K562 (cell line): ENCODE measurements around the gene ZC3H12C. TPM values are rescaled to one million over a fixed set of nuclear protein-coding genes. Genes with fewer than 3 reads are reported as not detected.

Experiments used
- ATAC-seq: fragments of 200-7000 bp; cut with Tn5 transposase; 3 replicates; pipeline ENCODE4 v1.9.1; 2020; ENCODE audit warnings: moderate library complexity
- BruUV-seq: library from RNA; stranded (reverse); fragments of 400-500 nt; replicated peaks from 2 replicates; lab custom pipeline; 2021; lab: Mats Ljungman, UMichigan
- CTCF ChIA-PET: fragments of 300-600 bp; formaldehyde crosslinking; extraction: SDS; loops from one replicate; lab custom pipeline; 2021; ENCODE audit warnings: low intra/inter-chr PET ratio; lab: Yijun Ruan, JAX
- POLR2A ChIA-PET: fragments of 300-600, 350-650 bp; sonication (Branson Sonifier 250); formaldehyde crosslinking; extraction: SDS; loops from one replicate; lab custom pipeline; 2021; ENCODE audit warnings: antibody characterized with exemption, inconsistent platforms; lab: Yijun Ruan, JAX
- DNase-seq, 4 experiments: peaks; one replicate each; pipeline versions ENCODE4 v3.0.0 to v3.0.0-alpha.2; 2011 to 2018; ENCODE audit warnings: low spot score in 3 of 4, mixed read lengths in 3 of 4; ENCODE audit errors: extremely low read depth in 1 of 4
- FAIRE-seq: peaks from 2 replicates; lab custom pipeline; 2011; peaks lifted over from hg19 to GRCh38; lab: Jason Lieb, UNC
- H2AFZ ChIP-seq: 2 replicates; pipeline ENCODE4 v1.6.0; 2011; ENCODE audit warnings: low read depth, low read length, control low read depth, inconsistent platforms
- H3K27ac ChIP-seq: fragments of 200-600 bp; 3 replicates; pipeline ENCODE4 v1.8.0; 2011; ENCODE audit warnings: low read depth, mild to moderate bottlenecking, control low read depth, inconsistent platforms, low read length, moderate library complexity, mixed read lengths; ENCODE audit errors: extremely low read depth
- H3K27me3 ChIP-seq, 2 experiments: fragments of 300-600 bp in 1 of 2; 2 replicates in 1 of 2; 3 replicates in 1 of 2; pipeline versions ENCODE4 v1.6.0 to v1.8.0; 2011; ENCODE audit warnings: inconsistent platforms in 2 of 2, low read length in 2 of 2, mild to moderate bottlenecking in 1 of 2, mixed read lengths in 1 of 2, moderate library complexity in 1 of 2; ENCODE audit not compliant: control insufficient read depth in 2 of 2, insufficient read depth in 2 of 2
- H3K36me3 ChIP-seq: fragments of 300-600 bp; 3 replicates; pipeline ENCODE4 v1.8.0; 2011; ENCODE audit warnings: mild to moderate bottlenecking, low read length, inconsistent platforms; ENCODE audit not compliant: control insufficient read depth, insufficient read depth
- H3K4me1 ChIP-seq, 2 experiments: fragments of 200-600 bp in 1 of 2; replicated peaks in 1 of 2; 2 replicates in 1 of 2; 3 replicates in 1 of 2; pipeline versions ENCODE4 v1.5.1 to v1.8.0; 2011; ENCODE audit warnings: inconsistent platforms in 2 of 2, low read length in 2 of 2, mild to moderate bottlenecking in 1 of 2, mixed read lengths in 1 of 2, moderate library complexity in 1 of 2; ENCODE audit not compliant: control insufficient read depth in 2 of 2, insufficient read depth in 2 of 2
- H3K4me2 ChIP-seq: 2 replicates; pipeline ENCODE4 v1.6.1; 2011; ENCODE audit warnings: low read length, control low read depth, inconsistent platforms, mixed read lengths; ENCODE audit not compliant: insufficient read depth
- H3K4me3 ChIP-seq: fragments of 200-600 bp; sonication (generic), shearing (Covaris generic); 2 replicates; pipeline ENCODE4 v1.5.1; 2016; ENCODE audit warnings: control low read depth, inconsistent platforms
- H3K79me2 ChIP-seq: fragments of 200-600 bp; 3 replicates; pipeline ENCODE4 v1.8.0; 2011; ENCODE audit warnings: low read length, inconsistent platforms; ENCODE audit not compliant: control insufficient read depth, insufficient read depth
- H3K9ac ChIP-seq, 2 experiments: 2 replicates each; pipeline versions ENCODE4 v1.6.0 to v1.6.1; 2011; ENCODE audit warnings: low read depth in 2 of 2, low read length in 2 of 2, control low read depth in 1 of 2, inconsistent platforms in 1 of 2, mild to moderate bottlenecking in 1 of 2, mixed read lengths in 1 of 2; ENCODE audit not compliant: insufficient read depth in 1 of 2
- H3K9me1 ChIP-seq: one replicate; pipeline ENCODE4 v1.6.0; 2011; ENCODE audit warnings: inconsistent platforms, mild to moderate bottlenecking, low read length, moderate library complexity; ENCODE audit not compliant: control insufficient read depth, insufficient read depth
- H3K9me3 ChIP-seq: replicated peaks from 2 replicates; pipeline ENCODE4 v1.5.1; 2011; ENCODE audit warnings: low read depth, low read length, inconsistent platforms; ENCODE audit not compliant: control insufficient read depth, insufficient read depth
- H4K20me1 ChIP-seq: replicated peaks from 2 replicates; pipeline ENCODE4 v1.6.1; 2011; ENCODE audit warnings: low read length, inconsistent platforms, mixed read lengths; ENCODE audit not compliant: control insufficient read depth, insufficient read depth
- CREBBP ChIP-seq: IDR thresholded peaks from one replicate; pipeline ENCODE4 v1.6.1; 2012; ENCODE audit warnings: low read depth, mild to moderate bottlenecking, control low read depth, inconsistent platforms, low read length
- CTBP1 ChIP-seq: fragments of 450-650 bp; IDR thresholded peaks from 2 replicates; pipeline ENCODE4 v1.6.1; 2016; ENCODE audit warnings: borderline replicate concordance
- EWSR1 ChIP-seq: fragments of 450-650 bp; IDR thresholded peaks from 2 replicates; pipeline ENCODE4 v1.6.1; 2018; ENCODE audit warnings: borderline replicate concordance, mild to moderate bottlenecking, low read depth, moderate library complexity; ENCODE audit not compliant: partially characterized antibody
- HDGF ChIP-seq: fragments of 450-650 bp; IDR thresholded peaks from 2 replicates; pipeline ENCODE4 v1.6.1; 2016
- HMG20B ChIP-seq: fragments of 250-450 bp; sonication (Bioruptor Pico); IDR thresholded peaks from 2 replicates; pipeline ENCODE4 v1.5.0; 2021; ENCODE audit warnings: mild to moderate bottlenecking
- RNF2 ChIP-seq: sonication (generic); IDR thresholded peaks from 2 replicates; pipeline ENCODE4 v1.6.1; 2016
- RUNX1 ChIP-seq: sonication (generic); IDR thresholded peaks from 2 replicates; pipeline ENCODE4 v1.6.1; 2016; ENCODE audit warnings: antibody characterized with exemption, low read depth
- SIN3A ChIP-seq, 2 experiments: fragments of 150-350 bp in 1 of 2; IDR thresholded peaks; 2 replicates each; pipeline ENCODE4 v1.6.1; 2011 to 2016; ENCODE audit warnings: borderline replicate concordance in 2 of 2, low read depth in 2 of 2, low read length in 2 of 2, mild to moderate bottlenecking in 2 of 2, moderate library complexity in 2 of 2; ENCODE audit not compliant: control insufficient read depth in 1 of 2
- TEAD4 ChIP-seq, 2 experiments: sonication (generic) in 1 of 2; formaldehyde crosslinking in 1 of 2; IDR thresholded peaks; 2 replicates each; pipeline versions ENCODE4 v1.6.1 to v1.8.0; 2012 to 2022; ENCODE audit warnings: borderline replicate concordance in 1 of 2, inconsistent platforms in 1 of 2, low read length in 1 of 2, mild to moderate bottlenecking in 1 of 2, missing genetic modification reagents in 1 of 2
- ZFP36 ChIP-seq: fragments of 150-350 bp; IDR thresholded peaks from 2 replicates; pipeline ENCODE4 v1.6.1; 2018; ENCODE audit warnings: low read length, low read depth; ENCODE audit not compliant: partially characterized antibody
- WGBS: fragments of 100-300 bp; shearing (Covaris generic); methylation state at CpG from one replicate; pipeline ENCODE4 v1.1.6; 2016; ENCODE audit warnings: low coverage, mixed read lengths; ENCODE audit not compliant: insufficient coverage; ENCODE audit errors: missing lambda C conversion rate; 5-methylcytosine and 5-hydroxymethylcytosine counted together
- in situ Hi-C: fragments of 300-500 bp; cut with MboI; formaldehyde crosslinking; loops from 4 replicates; pipeline ENCODE4 v1.15.0; 2018; ENCODE audit warnings: inconsistent platforms, mixed read lengths
- intact Hi-C: fragments of 100-400 bp; cut with micrococcal nuclease; formaldehyde crosslinking; loops from 2 replicates; pipeline ENCODE4 v1.14.2; 2022
- polyA plus RNA-seq, 8 experiments: library from polyadenylated mRNA; depleted of rRNA in 4 of 8; stranded (reverse) in 5 of 8; unstranded in 3 of 8; fragments of >200 nt; fragmentation: Nextera tagmentation in 2 of 8; fragmentation: Illumina TruSeq in 1 of 8; extraction: Ambion mirVana in 2 of 8; extraction: Trizol in 1 of 8; gene quantifications; 2 replicates each; pipeline versions ENCODE4 v1.2.1 to v1.2.3, GENCODE V29; 2011 to 2014; ENCODE audit warnings: inconsistent platforms in 1 of 8, missing spikeins in 1 of 8
- total RNA-seq, 7 experiments: library from RNA; depleted of rRNA in 6 of 7; stranded (reverse); fragments of >200 nt in 6 of 7; fragmentation: Illumina TruSeq in 2 of 7; extraction: Trizol in 2 of 7; gene quantifications; 2 replicates each; pipeline versions ENCODE4 v1.2.1 to v1.2.3, GENCODE V29; 2011 to 2021; ENCODE audit warnings: low replicate concordance in 1 of 7
- TF ChIP-seq, protein P1 (sequence below): fragments of 250-450 bp; sonication (Bioruptor Pico); IDR thresholded peaks from 2 replicates; pipeline ENCODE4 v1.8.0; 2022; ENCODE audit warnings: moderate library complexity, mild to moderate bottlenecking, inconsistent platforms
- TF ChIP-seq, protein P2 (sequence below): fragments of 200-800 bp; sonication (Bioruptor generic); IDR thresholded peaks from 2 replicates; pipeline ENCODE4 v1.6.1; 2017; ENCODE audit warnings: missing genetic modification characterization, missing compliant biosample characterization

ZC3H12C gene
- total and polyA plus RNA-seq, 9 of the 15 experiments (the other 6 are each of a cell fraction or from before 2014, with no cell fraction given): 0.56 to 5.9 (median 3.3) TPM

GRCh38 chr11:110090466-110091026, 2.6 kb upstream of the ZC3H12C start:
- TF ChIP-seq SIN3A (IDR thresholded peaks at IDR 0.05; ENCODE audit: borderline replicate concordance in 2 of 2, control insufficient read depth in 1 of 2, low read depth in 2 of 2, low read length in 2 of 2) (no peak), HDGF (no peak), HMG20B (CRISPR knock-in tag) (no peak), ZFP36 (no peak), RUNX1 (no peak), CREBBP (no peak), CTBP1 (no peak), RNF2 (no peak), TEAD4 (IDR thresholded peaks at IDR 0.05; ENCODE audit: low read length) (no peak), TEAD4 (CRISPR knock-in tag; IDR thresholded peaks at IDR 0.05; ENCODE audit: borderline replicate concordance) (no peak), EWSR1 (no peak)
- TF ChIP-seq, protein P1, sequence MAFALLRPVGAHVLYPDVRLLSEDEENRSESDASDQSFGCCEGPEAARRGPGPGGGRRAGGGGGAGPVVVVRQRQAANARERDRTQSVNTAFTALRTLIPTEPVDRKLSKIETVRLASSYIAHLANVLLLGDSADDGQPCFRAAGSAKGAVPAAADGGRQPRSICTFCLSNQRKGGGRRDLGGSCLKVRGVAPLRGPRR: no peak
- TF ChIP-seq, protein P2, sequence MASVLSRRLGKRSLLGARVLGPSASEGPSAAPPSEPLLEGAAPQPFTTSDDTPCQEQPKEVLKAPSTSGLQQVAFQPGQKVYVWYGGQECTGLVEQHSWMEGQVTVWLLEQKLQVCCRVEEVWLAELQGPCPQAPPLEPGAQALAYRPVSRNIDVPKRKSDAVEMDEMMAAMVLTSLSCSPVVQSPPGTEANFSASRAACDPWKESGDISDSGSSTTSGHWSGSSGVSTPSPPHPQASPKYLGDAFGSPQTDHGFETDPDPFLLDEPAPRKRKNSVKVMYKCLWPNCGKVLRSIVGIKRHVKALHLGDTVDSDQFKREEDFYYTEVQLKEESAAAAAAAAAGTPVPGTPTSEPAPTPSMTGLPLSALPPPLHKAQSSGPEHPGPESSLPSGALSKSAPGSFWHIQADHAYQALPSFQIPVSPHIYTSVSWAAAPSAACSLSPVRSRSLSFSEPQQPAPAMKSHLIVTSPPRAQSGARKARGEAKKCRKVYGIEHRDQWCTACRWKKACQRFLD (CRISPR knock-in tag): no peak
- H3K9me3 ChIP-seq: no peaks in the 10 kb centered on the region
- H3K36me3 ChIP-seq: no peaks in the 10 kb centered on the region
- peaks cover 14% of the 10 kb centered on the region; the same call in 1 of the 3 replicates for H3K79me2 ChIP-seq
- no peak for FAIRE-seq
- no peak overlapping the region for H3K27ac ChIP-seq
- peaks cover 0 to 3% of the 10 kb centered on the region in 2 experiments; a peak in 2 of 5 replicates for H3K27me3 ChIP-seq
- no peaks in the 10 kb centered on the region for H3K9me1 ChIP-seq
- POLR2A ChIA-PET: no interaction called here
- no peak overlapping the region for H3K9ac ChIP-seq
- H3K4me1 ChIP-seq: peaks cover 14 to 15% of the 10 kb centered on the region in 2 experiments; a peak in 4 of 5 replicates
- H3K4me2 ChIP-seq: no peak overlapping the region
- in situ Hi-C loops (no loop called here), intact Hi-C loops (loop anchor here (10.0 kb wide), 2 partner anchors 236 to 344 kb away; no protein-coding TSS in a partner anchor)
- DNase-seq: no peak
- ATAC-seq: no peak
- H4K20me1 ChIP-seq: no peaks in the 10 kb centered on the region
- H2AFZ ChIP-seq: no peak overlapping the region
- no peak overlapping the region for H3K4me3 ChIP-seq
- BruUV-seq: no TSS peak
- CTCF ChIA-PET: no interaction called here
- 63% methylated on average over 6 of the region's 6 CpGs for WGBS
